ENCODE results near the gene IL3RA.

IL3RA gene

GRCh38 chrX:1336331-1336943, at the start of gene IL3RA:
TSS of gene IL3RA (plus strand) at chrX:1336785. CDS start at chrX:1341766, 4,981 bp downstream.
- ChIA-PET CTCF (no interaction called here), POLR2A (no interaction called here)
- TF ChIP-seq ELF4 (IDR thresholded peaks at IDR 0.05) = no peak
- no peak for TF ChIP-seq FOXK2 (IDR thresholded peaks at IDR 0.05)
- no peak for TF ChIP-seq TARDBP (IDR thresholded peaks at IDR 0.05)
- no peak for TF ChIP-seq HDGF (IDR thresholded peaks at IDR 0.05; ENCODE audit: borderline replicate concordance)
- no peak for TF ChIP-seq CTBP1 (IDR thresholded peaks at IDR 0.05; ENCODE audit: borderline replicate concordance)
- no peak for TF ChIP-seq SUZ12 (IDR thresholded peaks at IDR 0.05)
- no peak for TF ChIP-seq FOXA1 (IDR thresholded peaks at IDR 0.05)
- DNase-seq (ENCODE audit: extremely low spot score) = no peak

- CTCF ChIA-PET = no interaction called here
- DNase-seq (ENCODE audit: extremely low spot score) = no peak
- TF ChIP-seq SP1 (IDR thresholded peaks at IDR 0.05) (no peak), L3MBTL2 (conservative IDR thresholded peaks at IDR 0.05) (no peak), LEF1 (IDR thresholded peaks at IDR 0.05; ENCODE audit: borderline replicate concordance) (no peak), SUZ12 (IDR thresholded peaks at IDR 0.05) (no peak), FOXA1 (IDR thresholded peaks at IDR 0.05) (no peak), BHLHE40 (IDR thresholded peaks at IDR 0.05; ENCODE audit: borderline replicate concordance) (no peak), PKNOX1 (IDR thresholded peaks at IDR 0.05) (no peak), FOXK2 (IDR thresholded peaks at IDR 0.05) (no peak), ZNF384 (IDR thresholded peaks at IDR 0.05) (no peak), NFRKB (IDR thresholded peaks at IDR 0.05) (no peak), FOXM1 (IDR thresholded peaks at IDR 0.05; ENCODE audit: borderline replicate concordance) (no peak), HDGF (IDR thresholded peaks at IDR 0.05; ENCODE audit: borderline replicate concordance) (no peak), CTBP1 (IDR thresholded peaks at IDR 0.05; ENCODE audit: borderline replicate concordance) (no peak; the same call in 1 of the 2 replicates), ELF4 (IDR thresholded peaks at IDR 0.05) (no peak), ARNT (IDR thresholded peaks at IDR 0.05) (no peak), TARDBP (IDR thresholded peaks at IDR 0.05) (no peak)
- POLR2A ChIA-PET = no interaction called here
These were observed 47.0 kb upstream of the IL3RA start for GRCh38 chrX:1289535-1289934.

- CTCF ChIA-PET = no interaction called here
- POLR2A ChIA-PET = no interaction called here
- DNase-seq (ENCODE audit: extremely low spot score) = no peak
- TF ChIP-seq HDGF (IDR thresholded peaks at IDR 0.05; ENCODE audit: borderline replicate concordance) (no peak), TARDBP (IDR thresholded peaks at IDR 0.05) (no peak), SUZ12 (IDR thresholded peaks at IDR 0.05) (no peak), ELF4 (IDR thresholded peaks at IDR 0.05) (no peak), BHLHE40 (IDR thresholded peaks at IDR 0.05; ENCODE audit: borderline replicate concordance) (no peak), FOXK2 (IDR thresholded peaks at IDR 0.05) (no peak), FOXM1 (IDR thresholded peaks at IDR 0.05; ENCODE audit: borderline replicate concordance) (no peak), ZNF384 (IDR thresholded peaks at IDR 0.05) (no peak), NFRKB (IDR thresholded peaks at IDR 0.05) (no peak), SP1 (IDR thresholded peaks at IDR 0.05) (no peak), ARNT (IDR thresholded peaks at IDR 0.05) (no peak), LEF1 (IDR thresholded peaks at IDR 0.05; ENCODE audit: borderline replicate concordance) (no peak), CTBP1 (IDR thresholded peaks at IDR 0.05; ENCODE audit: borderline replicate concordance) (no peak), PKNOX1 (IDR thresholded peaks at IDR 0.05) (no peak), FOXA1 (IDR thresholded peaks at IDR 0.05) (no peak), L3MBTL2 (conservative IDR thresholded peaks at IDR 0.05) (no peak)
These were observed 45.4 kb upstream of the IL3RA start for GRCh38 chrX:1291110-1291740.

GRCh38 chrX:1292575-1293290, 43.9 kb upstream of the IL3RA start:
- ChIA-PET CTCF (no interaction called here), POLR2A (no interaction called here)
- no peak for DNase-seq (ENCODE audit: extremely low spot score)
- TF ChIP-seq SUZ12 (IDR thresholded peaks at IDR 0.05) = no peak
- no peak for TF ChIP-seq ZNF384 (IDR thresholded peaks at IDR 0.05)
- TF ChIP-seq L3MBTL2 (conservative IDR thresholded peaks at IDR 0.05) = no peak
- no peak for TF ChIP-seq ARNT (IDR thresholded peaks at IDR 0.05)
- no peak for TF ChIP-seq TARDBP (IDR thresholded peaks at IDR 0.05)
- TF ChIP-seq HDGF (IDR thresholded peaks at IDR 0.05; ENCODE audit: borderline replicate concordance) = no peak
- TF ChIP-seq BHLHE40 (IDR thresholded peaks at IDR 0.05; ENCODE audit: borderline replicate concordance) = no peak
- no peak for TF ChIP-seq NFRKB (IDR thresholded peaks at IDR 0.05)
- TF ChIP-seq CTBP1 (IDR thresholded peaks at IDR 0.05; ENCODE audit: borderline replicate concordance) = no peak
- no peak for TF ChIP-seq FOXM1 (IDR thresholded peaks at IDR 0.05; ENCODE audit: borderline replicate concordance)
- TF ChIP-seq LEF1 (IDR thresholded peaks at IDR 0.05; ENCODE audit: borderline replicate concordance) = no peak
- no peak for TF ChIP-seq PKNOX1 (IDR thresholded peaks at IDR 0.05)
- no peak for TF ChIP-seq SP1 (IDR thresholded peaks at IDR 0.05)
- TF ChIP-seq FOXA1 (IDR thresholded peaks at IDR 0.05) = no peak

GRCh38 chrX:1294301-1295067, 42.1 kb upstream of the IL3RA start:
- POLR2A ChIA-PET = no interaction called here
- CTCF ChIA-PET = no interaction called here
- DNase-seq (ENCODE audit: extremely low spot score) = no peak
- TF ChIP-seq NFRKB (IDR thresholded peaks at IDR 0.05) = no peak

Measured in HEK293T (cell line).